Neural cell (in vitro differentiated cells): Measurements from ENCODE around the gene VSIG10.

Source experiments
- CTCF ChIP-seq: fragments of 450-650 bp; IDR thresholded peaks from 2 replicates; pipeline ENCODE4 v1.5.1; 2014; ENCODE audit warnings: antibody characterized with exemption, mild to moderate bottlenecking, moderate library complexity; ENCODE audit not compliant: poor library complexity, severe bottlenecking
- EP300 ChIP-seq: fragments of 450-650 bp; conservative IDR thresholded peaks from 2 replicates; pipeline ENCODE4 v1.6.1; 2014; ENCODE audit warnings: antibody characterized with exemption, mild to moderate bottlenecking, moderate library complexity; ENCODE audit not compliant: poor library complexity, severe bottlenecking
- EZH2 ChIP-seq: fragments of 200-600, 300-800 bp; shearing (Covaris generic), sonication (generic); IDR thresholded peaks from 2 replicates; pipeline ENCODE4 v1.6.1; 2014; ENCODE audit warnings: antibody characterized with exemption, low read length, borderline replicate concordance, mild to moderate bottlenecking; ENCODE audit not compliant: insufficient read depth, poor library complexity, severe bottlenecking
- POLR2AphosphoS5 ChIP-seq: IDR thresholded peaks from 2 replicates; pipeline ENCODE4 v1.6.1; 2012
- RAD21 ChIP-seq: fragments of 450-650 bp; conservative IDR thresholded peaks from 2 replicates; pipeline ENCODE4 v1.6.1; 2014; ENCODE audit warnings: antibody characterized with exemption, mild to moderate bottlenecking, moderate library complexity
- REST ChIP-seq: IDR thresholded peaks from 2 replicates; pipeline ENCODE4 v1.6.1; 2012; ENCODE audit warnings: borderline replicate concordance
- TAF1 ChIP-seq: IDR thresholded peaks from 2 replicates; pipeline ENCODE4 v1.6.1; 2012; ENCODE audit warnings: low read depth

GRCh38 chr12:118050972-118051910, 52.6 kb downstream of the VSIG10 start:
- TF ChIP-seq REST (no peak), CTCF (no peak), EP300 (no peak), POLR2AphosphoS5 (no peak), RAD21 (no peak), EZH2 (no peak), TAF1 (no peak)
